ENCODE data around the gene REELD1.

- TF ChIP-seq POLR2A (IDR thresholded peaks at IDR 0.05), result no peak
- no peak for TF ChIP-seq CTCF (IDR thresholded peaks at IDR 0.05)
- TF ChIP-seq POLR2AphosphoS5 (IDR thresholded peaks at IDR 0.05; ENCODE audit: insufficient read depth in 1 of 2, low read depth in 1 of 2), result no peak
Measured at GRCh38 chr4:146275370-146275769, 61.0 kb downstream of the REELD1 start.

Measured in vagina (tissue), 2 donors.